NCI-H2171 (cell line): ENCODE data around the gene TMEM138.
"Not testable (repeated sequence)": the region's sequence is repeated elsewhere in the genome, so short reads cannot be mapped to it uniquely, and the experiment has no call there.

Experiments used
- DNase-seq: peaks from one replicate; lab custom pipeline; 2025; lab: John Stamatoyannopoulos, UW

TMEM138 gene

GRCh38 chr11:61367406-61367805 lies 5.2 kb downstream of the TMEM138 start:
- no peak for DNase-seq

DNA sequence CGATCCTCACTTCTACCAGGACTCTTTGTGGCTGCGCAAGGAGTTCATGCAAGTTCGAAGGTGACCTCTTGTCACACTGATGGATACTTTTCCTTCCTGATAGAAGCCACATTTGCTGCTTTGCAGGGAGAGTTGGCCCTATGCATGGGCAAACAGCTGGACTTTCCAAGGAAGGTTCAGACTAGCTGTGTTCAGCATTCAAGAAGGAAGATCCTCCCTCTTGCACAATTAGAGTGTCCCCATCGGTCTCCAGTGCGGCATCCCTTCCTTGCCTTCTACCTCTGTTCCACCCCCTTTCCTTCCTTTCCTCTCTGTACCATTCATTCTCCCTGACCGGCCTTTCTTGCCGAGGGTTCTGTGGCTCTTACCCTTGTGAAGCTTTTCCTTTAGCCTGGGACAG lies 6.5 kb downstream of the TMEM138 start:
- no peak for DNase-seq

GRCh38 chr11:61369372-61370348 lies 7.5 kb downstream of the TMEM138 start:
- DNase-seq = no peak

- no peak for DNase-seq
Observed at GRCh38 chr11:61370349-61371005, 8.3 kb downstream of the TMEM138 start.

- no peak for DNase-seq
Observed at GRCh38 chr11:61372659-61373420, 10.7 kb downstream of the TMEM138 start.

- DNase-seq = no peak
Observed at GRCh38 chr11:61375761-61376108, 13.6 kb downstream of the TMEM138 start.

DNA sequence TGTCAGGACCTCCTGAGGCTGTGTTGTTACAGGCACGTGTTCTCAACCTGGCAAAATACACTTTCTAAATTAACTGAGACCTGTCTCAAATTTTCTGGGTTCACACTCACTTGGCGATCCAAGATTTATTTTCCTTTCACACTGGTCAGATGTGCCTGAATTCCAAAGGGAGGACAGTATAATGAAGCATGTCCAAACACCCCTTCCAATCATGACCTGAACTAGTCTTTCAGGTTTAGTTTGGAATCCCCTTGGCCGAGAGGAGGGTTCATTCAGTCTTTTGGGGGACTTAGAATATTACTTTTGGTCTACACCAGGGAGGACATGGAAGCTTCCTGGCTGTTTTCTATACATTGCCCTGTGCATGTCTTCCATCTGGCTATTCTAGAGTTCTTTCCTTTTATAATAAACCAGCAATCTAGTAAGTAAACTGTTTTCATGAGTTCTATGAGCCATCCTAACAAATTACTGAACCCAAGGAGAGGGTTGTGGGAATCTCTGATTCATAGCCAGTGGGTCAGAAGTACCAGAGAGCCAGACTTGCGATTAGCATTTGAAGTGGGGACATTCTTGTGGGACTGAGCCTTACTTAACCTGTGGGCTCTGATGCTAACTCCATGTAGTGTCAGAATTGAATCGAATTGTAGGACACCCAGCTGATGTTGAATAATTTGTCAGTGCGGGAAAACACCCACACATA lies 15.4 kb downstream of the TMEM138 start:
- no peak for DNase-seq

GRCh38 chr11:61378713-61379313 lies 16.6 kb downstream of the TMEM138 start:
- DNase-seq = no peak

- no peak for DNase-seq
Observed at GRCh38 chr11:61380884-61381283, 18.7 kb downstream of the TMEM138 start.

DNA sequence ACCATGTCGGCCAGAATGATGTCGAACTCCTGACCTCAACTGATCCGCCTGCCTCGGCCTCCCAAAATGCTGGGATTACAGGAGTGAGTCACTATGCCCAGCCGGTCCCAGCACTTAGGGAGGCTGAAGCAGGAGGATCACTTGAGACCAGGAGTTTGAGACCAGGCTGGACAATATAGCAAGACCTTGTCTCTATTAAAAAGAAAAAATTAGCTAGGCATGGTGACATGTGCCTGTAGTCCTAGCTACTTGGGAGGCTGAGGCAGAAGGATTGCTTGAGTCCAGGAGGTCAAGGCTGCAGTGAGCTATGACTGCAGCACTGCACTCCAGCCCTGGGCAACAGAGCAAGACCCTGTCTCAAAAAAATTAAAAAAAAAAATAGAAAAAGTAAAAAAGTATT lies 21.7 kb downstream of the TMEM138 start:
- DNase-seq = not testable (repeated sequence)

GRCh38 chr11:61384271-61385242 lies 22.4 kb downstream of the TMEM138 start:
- no peak for DNase-seq

- DNase-seq = no peak
Observed at GRCh38 chr11:61390161-61390560, 28.0 kb downstream of the TMEM138 start.

DNA sequence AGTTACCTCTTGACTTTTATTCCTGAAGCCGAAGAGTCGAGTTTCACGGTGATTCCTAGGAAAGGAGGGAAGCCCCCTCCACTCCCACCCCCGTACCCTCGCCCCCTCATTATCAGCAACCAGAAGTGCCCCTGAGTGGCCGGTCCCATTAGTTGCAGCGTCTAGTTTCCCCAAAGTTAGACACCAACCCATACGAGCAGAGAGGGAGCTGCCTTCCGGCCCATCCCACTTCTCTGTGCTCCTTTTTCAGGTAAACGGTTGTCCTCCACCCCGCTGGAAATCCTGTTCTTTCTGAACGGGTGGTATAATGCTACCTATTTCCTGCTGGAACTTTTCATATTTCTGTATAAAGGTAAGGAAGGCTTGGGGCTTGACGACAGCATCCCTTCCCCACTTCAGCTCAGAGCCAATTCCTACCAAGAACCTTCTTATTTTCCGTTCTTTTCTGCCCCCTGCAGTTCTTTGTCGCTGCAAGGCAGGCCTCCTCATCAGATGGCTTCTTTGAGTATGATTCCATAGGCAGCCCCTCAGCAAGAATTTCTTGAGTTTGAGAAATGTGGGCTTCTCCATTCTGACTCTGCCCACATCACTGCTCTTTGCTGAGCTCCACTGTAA lies 30.9 kb downstream of the TMEM138 start:
- DNase-seq = no peak

DNA sequence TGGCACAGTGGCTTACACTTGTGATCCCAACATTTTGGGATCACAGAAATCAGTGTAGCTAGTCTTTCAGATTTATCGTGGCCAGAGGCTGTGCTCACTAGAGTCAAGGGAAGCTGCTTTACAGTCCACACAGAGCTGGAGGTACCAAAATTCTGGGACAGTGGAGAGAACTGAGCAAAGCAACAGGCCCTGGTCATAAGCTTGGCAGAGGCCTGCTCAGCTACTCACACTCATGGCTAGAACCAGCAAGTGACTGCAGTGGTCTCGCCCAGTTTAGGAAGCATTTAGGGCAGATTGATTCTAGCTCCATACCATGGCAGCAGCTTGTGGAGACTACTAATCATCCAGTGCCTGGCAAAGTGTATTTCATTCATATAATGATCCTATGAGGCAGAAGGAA lies 39.0 kb downstream of the TMEM138 start:
- DNase-seq = no peak

DNA sequence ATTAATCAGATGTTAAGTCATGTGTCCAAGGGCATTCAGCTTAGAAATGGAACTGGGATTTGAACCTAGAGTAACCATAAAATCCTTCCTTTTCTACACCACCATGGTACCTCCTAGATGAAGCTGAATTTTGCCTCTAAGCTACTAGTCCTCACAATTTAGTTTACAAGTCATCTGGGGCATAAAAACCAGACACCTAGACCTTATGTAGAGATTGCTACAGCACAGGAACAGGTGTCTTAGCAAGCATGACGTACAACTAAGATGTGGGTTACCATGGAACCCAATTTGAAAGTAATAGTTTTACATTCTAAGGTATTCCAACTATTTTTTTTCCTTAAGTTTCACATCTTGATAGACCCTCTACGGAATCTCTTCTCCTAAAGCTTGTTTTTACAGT lies 39.4 kb downstream of the TMEM138 start:
- no peak for DNase-seq

- DNase-seq = no peak
Observed at GRCh38 chr11:61403658-61404057, 41.5 kb downstream of the TMEM138 start.

DNA sequence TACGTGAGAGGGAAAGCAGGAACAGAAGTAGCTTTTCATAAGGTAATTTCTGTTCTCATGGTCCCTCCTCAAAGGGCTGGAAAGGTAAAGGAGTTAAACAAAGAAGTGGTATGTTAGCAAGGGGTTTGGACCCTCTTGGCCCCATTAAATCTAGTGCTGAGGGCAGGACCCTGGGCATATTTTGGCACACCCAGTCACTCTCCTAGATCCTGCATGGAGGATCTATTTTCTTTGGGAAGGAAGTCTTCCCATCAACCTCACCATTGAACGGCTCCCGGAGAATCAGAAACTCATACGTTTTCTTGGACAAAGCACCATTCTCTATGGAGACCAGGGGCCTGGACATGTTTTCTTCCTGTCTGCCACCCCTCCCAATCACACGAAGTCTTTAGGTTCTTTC lies 41.9 kb downstream of the TMEM138 start:
- DNase-seq = no peak

DNA sequence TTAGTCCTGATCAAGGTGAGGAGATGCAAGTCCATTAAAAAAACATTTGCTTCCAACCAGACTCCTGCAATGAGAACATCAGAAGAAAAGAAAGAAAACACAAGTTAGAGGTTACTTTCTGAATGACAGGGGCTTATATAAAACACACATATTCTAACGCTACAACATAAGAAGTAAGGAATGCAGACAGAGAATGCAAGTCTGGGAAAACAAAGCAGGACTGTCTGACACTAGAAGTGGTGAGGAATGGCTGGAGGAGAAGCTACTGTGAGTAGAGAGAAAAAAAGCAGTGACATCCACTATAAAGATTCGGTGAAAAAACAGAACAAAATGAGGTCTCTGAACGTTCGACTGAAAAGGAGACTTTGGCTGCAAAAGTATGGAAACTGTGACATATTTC lies 42.5 kb downstream of the TMEM138 start:
- no peak for DNase-seq

DNA sequence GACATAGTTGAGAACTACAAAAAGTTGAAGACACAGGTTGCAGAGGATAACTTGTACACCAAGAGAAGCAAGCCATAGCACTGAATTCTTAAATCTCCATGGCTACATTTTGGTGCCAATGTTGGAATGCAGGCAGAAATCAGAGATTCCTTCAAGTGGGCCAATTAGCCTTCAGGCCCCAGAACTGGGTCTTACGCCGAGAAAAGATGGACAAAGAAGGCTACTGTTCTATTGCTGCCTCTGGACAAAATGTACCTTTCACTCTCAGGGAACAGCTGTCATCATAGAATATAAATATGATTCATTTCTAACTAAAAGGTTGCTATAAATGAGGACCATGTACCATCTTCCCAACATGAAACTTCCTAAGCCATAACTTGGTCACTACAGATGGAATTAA lies 43.9 kb downstream of the TMEM138 start:
- DNase-seq = no peak
